Breast epithelium (tissue), 4 donors: ENCODE data around the gene FSIP1. TPM values are rescaled to one million over a fixed set of nuclear protein-coding genes. Genes with fewer than 3 reads are reported as not detected.

Experiments used
- DNase-seq, 2 donors: peaks; one replicate each; pipeline ENCODE4 v3.0.0-alpha.2; 2019; ENCODE audit warnings: low spot score in 2 of 2
- H3K27ac ChIP-seq, 2 donors: fragments of 200-600 bp; sonication (generic) in 1 of 2; one replicate each; pipeline ENCODE4 v1.5.1; 2016 to 2019; ENCODE audit warnings: mild to moderate bottlenecking in 1 of 2
- H3K27me3 ChIP-seq, 2 donors: fragments of 200-600 bp; sonication (generic) in 1 of 2; one replicate each; pipeline versions ENCODE4 v1.5.1 to v1.6.0; 2017 to 2019; ENCODE audit warnings: control low read depth in 1 of 2, mild to moderate bottlenecking in 1 of 2
- H3K36me3 ChIP-seq: fragments of 200-600 bp; one replicate; pipeline ENCODE4 v1.5.1; 2019
- H3K4me1 ChIP-seq, 2 donors: fragments of 200-600 bp; sonication (generic); one replicate each; pipeline ENCODE4 v1.5.1; 2016 to 2019; ENCODE audit warnings: control low read depth in 1 of 2
- H3K4me3 ChIP-seq, 3 donors: fragments of 200-600 bp; sonication (generic); 1 replicate in 2 of 3; 2 replicates in 1 of 3; pipeline ENCODE4 v1.5.1; 2016 to 2019; ENCODE audit warnings: mild to moderate bottlenecking in 3 of 3, moderate library complexity in 2 of 3
- H3K9me3 ChIP-seq, 2 donors: fragments of 200-600 bp; sonication (generic) in 1 of 2; one replicate each; pipeline ENCODE4 v1.5.1; 2016 to 2019; ENCODE audit warnings: control low read depth in 1 of 2
- POLR2A ChIP-seq: fragments of 450-650 bp; IDR thresholded peaks from one replicate; pipeline ENCODE4 v1.6.1; 2016; ENCODE audit warnings: antibody characterized with exemption, mild to moderate bottlenecking, moderate library complexity
- POLR2AphosphoS5 ChIP-seq, 3 donors: sonication (generic); formaldehyde crosslinking; IDR thresholded peaks; one replicate each; pipeline ENCODE4 v1.6.1; 2017; ENCODE audit warnings: antibody characterized with exemption in 3 of 3
- intact Hi-C: fragments of 100-400 bp; cut with DNase I; formaldehyde crosslinking; loops from one replicate; pipeline ENCODE4 v1.15.1; 2023; ENCODE audit warnings: low total_unique reads
- total RNA-seq, 3 donors: library from RNA; depleted of rRNA; stranded (reverse); fragments of >200 nt; gene quantifications; one replicate each; pipeline ENCODE4 v1.1.0, GENCODE V29; 2016
- TF ChIP-seq, protein P1 (sequence below), 3 donors: fragments of 450-650 bp; IDR thresholded peaks; one replicate each; pipeline ENCODE4 v1.5.1; 2016 to 2017; ENCODE audit warnings: antibody characterized with exemption in 3 of 3, mild to moderate bottlenecking in 3 of 3, moderate library complexity in 3 of 3

Gene FSIP1
- total RNA-seq, 3 donors from 2014 or later: 0.32 to 23.3 (median 16.2) TPM

DNA sequence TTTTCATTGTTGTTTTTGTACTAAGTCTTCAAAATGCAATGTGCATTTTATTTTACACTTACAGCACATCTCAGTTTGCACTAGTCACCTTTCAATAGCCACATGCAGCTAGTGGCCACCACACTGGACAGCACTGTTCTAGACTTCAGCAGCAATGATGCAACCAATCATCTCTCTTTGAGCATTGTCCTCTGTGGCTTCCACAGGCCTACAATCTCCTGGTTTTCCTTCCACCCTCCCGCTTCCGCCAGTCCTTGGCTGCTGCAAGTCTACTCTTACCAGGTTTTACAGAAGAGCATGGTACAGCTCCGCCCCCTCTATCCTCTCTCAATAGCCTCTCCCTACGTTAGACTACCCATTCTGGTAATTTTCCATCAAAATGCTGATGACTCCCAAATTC lies 25.1 kb upstream of the FSIP1 start:
- Histone ChIP-seq H3K27ac (no peak overlapping the region), H3K4me3 (no peak overlapping the region), H3K9me3 (no peaks in the 10 kb centered on the region), H3K4me1 (no peaks in the 10 kb centered on the region), H3K27me3 (no peaks in the 10 kb centered on the region), H3K36me3 (no peaks in the 10 kb centered on the region)
- intact Hi-C loops: loop anchor here (5.0 kb wide), 1 partner anchor 1005 kb away; no protein-coding TSS in a partner anchor
- no peak for DNase-seq
- no peak for TF ChIP-seq POLR2AphosphoS5 (IDR thresholded peaks at IDR 0.05)

DNA sequence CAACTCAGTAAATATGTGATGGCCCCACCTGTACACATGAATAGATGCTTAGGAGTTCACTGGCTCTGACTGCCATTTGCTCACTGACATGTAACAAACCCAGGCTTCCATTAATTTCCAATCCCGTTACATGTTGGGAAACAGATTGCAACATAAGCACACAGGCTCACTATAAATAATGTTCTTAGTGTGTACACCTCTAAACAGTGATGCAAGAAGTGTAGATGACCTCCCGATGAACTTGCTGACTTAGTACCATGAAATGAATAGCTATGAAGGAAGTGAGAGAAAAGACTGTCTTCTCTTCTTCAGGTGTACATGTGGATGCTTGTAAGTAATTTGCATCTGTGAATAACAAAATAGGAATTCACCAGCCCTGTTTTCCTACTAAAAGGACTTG lies 21.4 kb upstream of the FSIP1 start:
- Histone ChIP-seq H3K9me3 (no peaks in the 10 kb centered on the region), H3K4me3 (no peak overlapping the region), H3K27me3 (no peaks in the 10 kb centered on the region), H3K27ac (no peak overlapping the region), H3K36me3 (no peaks in the 10 kb centered on the region), H3K4me1 (no peaks in the 10 kb centered on the region)
- TF ChIP-seq POLR2A (no peak), POLR2AphosphoS5 (IDR thresholded peaks at IDR 0.05) (peak in 1 of 3 donors; percentile 47)
- TF ChIP-seq, protein P1, sequence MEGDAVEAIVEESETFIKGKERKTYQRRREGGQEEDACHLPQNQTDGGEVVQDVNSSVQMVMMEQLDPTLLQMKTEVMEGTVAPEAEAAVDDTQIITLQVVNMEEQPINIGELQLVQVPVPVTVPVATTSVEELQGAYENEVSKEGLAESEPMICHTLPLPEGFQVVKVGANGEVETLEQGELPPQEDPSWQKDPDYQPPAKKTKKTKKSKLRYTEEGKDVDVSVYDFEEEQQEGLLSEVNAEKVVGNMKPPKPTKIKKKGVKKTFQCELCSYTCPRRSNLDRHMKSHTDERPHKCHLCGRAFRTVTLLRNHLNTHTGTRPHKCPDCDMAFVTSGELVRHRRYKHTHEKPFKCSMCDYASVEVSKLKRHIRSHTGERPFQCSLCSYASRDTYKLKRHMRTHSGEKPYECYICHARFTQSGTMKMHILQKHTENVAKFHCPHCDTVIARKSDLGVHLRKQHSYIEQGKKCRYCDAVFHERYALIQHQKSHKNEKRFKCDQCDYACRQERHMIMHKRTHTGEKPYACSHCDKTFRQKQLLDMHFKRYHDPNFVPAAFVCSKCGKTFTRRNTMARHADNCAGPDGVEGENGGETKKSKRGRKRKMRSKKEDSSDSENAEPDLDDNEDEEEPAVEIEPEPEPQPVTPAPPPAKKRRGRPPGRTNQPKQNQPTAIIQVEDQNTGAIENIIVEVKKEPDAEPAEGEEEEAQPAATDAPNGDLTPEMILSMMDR (IDR thresholded peaks at IDR 0.05): no peak
- DNase-seq: no peak
- intact Hi-C loops: no loop called here

DNA sequence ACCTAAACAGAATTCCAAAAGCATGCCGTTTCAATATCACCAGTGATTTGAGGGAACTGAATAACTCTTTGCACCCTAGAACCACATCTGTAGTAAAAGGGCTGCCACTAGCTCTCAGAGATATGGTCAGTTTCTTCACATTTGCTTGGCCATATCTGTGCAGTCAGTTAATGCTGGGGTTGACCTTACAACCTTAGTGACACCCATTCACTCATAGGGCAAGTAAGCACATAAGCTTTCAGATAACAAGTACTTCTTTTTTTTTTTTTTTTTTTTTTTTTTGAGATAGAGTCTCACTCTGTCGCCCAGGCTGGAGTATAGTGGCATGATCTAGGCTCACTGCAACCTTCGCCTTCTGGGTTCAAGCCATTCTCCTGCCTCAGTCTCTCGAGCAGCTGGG lies 20.4 kb upstream of the FSIP1 start:
- no peak for TF ChIP-seq POLR2AphosphoS5 (IDR thresholded peaks at IDR 0.05)
- TF ChIP-seq POLR2A: no peak
- TF ChIP-seq, protein P1 (IDR thresholded peaks at IDR 0.05): no peak
- intact Hi-C loops: no loop called here
- H3K9me3 ChIP-seq: no peaks in the 10 kb centered on the region

DNA sequence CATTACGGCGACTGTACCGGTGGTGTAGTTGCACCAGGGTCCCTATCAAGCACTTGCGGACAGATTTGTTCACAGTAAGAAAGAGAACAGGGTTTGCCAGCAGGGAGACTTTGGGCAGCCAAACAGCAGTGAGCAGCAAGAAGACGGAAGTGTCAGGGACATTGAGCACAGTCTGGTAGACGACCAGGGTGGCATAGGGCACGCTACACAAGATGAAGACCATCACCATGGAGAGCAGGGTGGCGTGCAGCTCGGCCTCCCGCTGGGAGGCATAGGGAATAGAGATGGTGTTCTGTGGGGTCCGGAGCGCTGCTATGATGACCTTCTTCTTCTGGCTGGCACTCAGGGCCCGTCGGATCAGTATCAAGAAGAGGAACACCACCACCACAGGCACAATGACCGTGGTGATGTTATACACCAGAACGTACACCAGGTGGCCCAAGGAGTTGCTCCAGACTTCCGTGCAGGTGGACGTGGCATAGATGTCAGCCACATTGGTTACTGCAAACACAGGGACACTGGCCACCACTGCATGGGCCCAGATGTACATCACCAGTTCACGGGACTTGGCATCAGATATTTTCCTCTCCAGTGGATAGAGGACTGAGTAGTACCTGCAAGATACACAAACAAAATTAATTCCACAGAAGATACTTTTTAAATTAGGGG lies 19.1 kb upstream of the FSIP1 start:
- no peak for DNase-seq
- intact Hi-C loops: no loop called here
- no peaks in the 10 kb centered on the region for H3K27me3 ChIP-seq
- H3K9me3 ChIP-seq: no peaks in the 10 kb centered on the region
- H3K27ac ChIP-seq: no peak overlapping the region
- TF ChIP-seq, protein P1 (IDR thresholded peaks at IDR 0.05): peak in 1 of 3 donors; percentile 36
- TF ChIP-seq POLR2A: no peak
- H3K36me3 ChIP-seq: no peaks in the 10 kb centered on the region
- H3K4me1 ChIP-seq: no peaks in the 10 kb centered on the region
- no peak overlapping the region for H3K4me3 ChIP-seq

More for the DNA sequence above, 20.4 kb upstream of the FSIP1 start:
- Histone ChIP-seq H3K27me3 (no peaks in the 10 kb centered on the region), H3K4me3 (no peak overlapping the region), H3K36me3 (no peaks in the 10 kb centered on the region), H3K4me1 (no peaks in the 10 kb centered on the region), H3K27ac (no peak overlapping the region)
- no peak for DNase-seq

DNA sequence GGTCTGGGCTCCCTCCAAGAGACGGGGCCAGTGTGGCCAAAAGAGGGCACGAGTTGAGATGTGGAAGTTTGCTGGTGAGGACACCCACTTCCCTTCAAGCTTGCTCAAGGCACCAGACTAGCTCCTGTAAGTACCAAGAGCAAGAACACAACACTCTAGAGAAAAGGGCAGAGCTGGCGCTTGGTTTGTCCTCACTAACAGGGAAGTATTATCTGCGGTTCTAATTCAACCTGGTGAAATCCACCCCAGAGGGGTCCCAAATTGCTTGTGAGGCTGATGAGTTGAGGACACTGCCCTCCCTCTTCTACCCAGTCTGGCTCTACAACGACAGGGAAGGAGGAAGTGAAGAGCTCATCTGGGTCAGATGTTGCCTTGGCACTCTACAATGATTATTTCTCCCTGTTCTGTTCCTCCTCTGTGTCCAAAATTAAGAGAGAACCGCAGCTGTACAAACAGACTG lies 16.9 kb upstream of the FSIP1 start:
- H3K4me3 ChIP-seq: no peak overlapping the region
- DNase-seq: no peak
- H3K9me3 ChIP-seq: no peaks in the 10 kb centered on the region
- TF ChIP-seq, protein P1 (IDR thresholded peaks at IDR 0.05): no peak
- TF ChIP-seq POLR2AphosphoS5 (IDR thresholded peaks at IDR 0.05) (no peak), POLR2A (no peak)
- H3K36me3 ChIP-seq: no peaks in the 10 kb centered on the region
- no peaks in the 10 kb centered on the region for H3K27me3 ChIP-seq
- no peaks in the 10 kb centered on the region for H3K4me1 ChIP-seq
- intact Hi-C loops: loop anchor here (10.0 kb wide), 1 partner anchor 75 kb away; no protein-coding TSS in a partner anchor
- H3K27ac ChIP-seq: no peak overlapping the region
